A673 (cell line): ENCODE data around the gene PRDM16. TPM values are rescaled to one million over a fixed set of nuclear protein-coding genes. Genes with fewer than 3 reads are reported as not detected.

Source experiments
- BruUV-seq: library from RNA; stranded (reverse); fragments of 400-500 nt; replicated peaks from 2 replicates; lab custom pipeline; 2021; lab: Mats Ljungman, UMichigan
- CTCF ChIA-PET: fragments of 300-600 bp; sonication (Branson Sonifier 250); formaldehyde crosslinking; loops from one replicate; lab custom pipeline; 2022; ENCODE audit warnings: antibody characterized with exemption; lab: Charles Lee
- POLR2A ChIA-PET: fragments of 300-600 bp; sonication (Branson Sonifier 250); formaldehyde crosslinking; loops from one replicate; lab custom pipeline; 2022; ENCODE audit warnings: antibody characterized with exemption; ENCODE audit not compliant: low non-redundant PET; lab: Charles Lee
- DNase-seq: peaks from one replicate; pipeline ENCODE4 v3.0.0-alpha.2; 2015; ENCODE audit warnings: low spot score
- H3K27ac ChIP-seq: fragments of 200-600 bp; sonication (generic); 2 replicates; pipeline ENCODE4 v1.5.1; 2016; ENCODE audit warnings: mixed run types, low read depth, mild to moderate bottlenecking, mixed read lengths, antibody characterized with exemption, low read length; ENCODE audit not compliant: poor library complexity, severe bottlenecking
- H3K27me3 ChIP-seq: fragments of 200-600 bp; sonication (generic); replicated peaks from 2 replicates; pipeline ENCODE4 v1.6.1; 2017; ENCODE audit warnings: mixed run types, low read depth, mild to moderate bottlenecking, mixed read lengths, antibody characterized with exemption, low read length; ENCODE audit not compliant: insufficient read depth, poor library complexity
- H3K36me3 ChIP-seq: fragments of 200-600 bp; sonication (generic); 2 replicates; pipeline ENCODE4 v1.6.1; 2016; ENCODE audit warnings: mixed run types, mild to moderate bottlenecking, mixed read lengths, antibody characterized with exemption, low read length; ENCODE audit not compliant: insufficient read depth, poor library complexity, severe bottlenecking
- H3K4me1 ChIP-seq: fragments of 200-600 bp; sonication (generic); 2 replicates; pipeline ENCODE4 v1.6.1; 2017; ENCODE audit warnings: mixed run types, mild to moderate bottlenecking, mixed read lengths, antibody characterized with exemption, low read length; ENCODE audit not compliant: insufficient read depth, poor library complexity, severe bottlenecking
- H3K4me3 ChIP-seq: fragments of 200-600 bp; sonication (generic); 2 replicates; pipeline ENCODE4 v1.5.1; 2016; ENCODE audit warnings: low read depth, mixed run types, mild to moderate bottlenecking, mixed read lengths, low read length; ENCODE audit not compliant: poor library complexity, severe bottlenecking
- H3K9me3 ChIP-seq: fragments of 200-600 bp; sonication (generic); 2 replicates; pipeline ENCODE4 v1.6.1; 2016; ENCODE audit warnings: mixed run types, low read depth, mild to moderate bottlenecking, mixed read lengths, antibody characterized with exemption, low read length; ENCODE audit not compliant: poor library complexity, severe bottlenecking
- EZH2 ChIP-seq: fragments of 200-600 bp; sonication (generic); IDR thresholded peaks from 2 replicates; pipeline ENCODE4 v1.6.1; 2017; ENCODE audit warnings: borderline replicate concordance, low read depth, mild to moderate bottlenecking, mixed read lengths, antibody characterized with exemption, low read length; ENCODE audit not compliant: poor library complexity, severe bottlenecking
- intact Hi-C: fragments of 100-400 bp; cut with micrococcal nuclease; formaldehyde crosslinking; loops from one replicate; pipeline ENCODE4 v1.10.0; 2022; ENCODE audit not compliant: unreplicated experiment
- total RNA-seq: library from RNA; stranded (reverse); gene quantifications from 2 replicates; pipeline ENCODE4 v1.2.3, GENCODE V29; 2021
- TF ChIP-seq, protein P1 (sequence below): fragments of 300-800, 200-600 bp; sonication (generic); conservative IDR thresholded peaks from 2 replicates; pipeline ENCODE4 v1.5.1; 2017; ENCODE audit warnings: low read depth, mild to moderate bottlenecking, antibody characterized with exemption, low read length, moderate library complexity, mixed read lengths

Gene PRDM16
- total RNA-seq, 1 experiment from 2014 or later: 0.49 TPM

DNA sequence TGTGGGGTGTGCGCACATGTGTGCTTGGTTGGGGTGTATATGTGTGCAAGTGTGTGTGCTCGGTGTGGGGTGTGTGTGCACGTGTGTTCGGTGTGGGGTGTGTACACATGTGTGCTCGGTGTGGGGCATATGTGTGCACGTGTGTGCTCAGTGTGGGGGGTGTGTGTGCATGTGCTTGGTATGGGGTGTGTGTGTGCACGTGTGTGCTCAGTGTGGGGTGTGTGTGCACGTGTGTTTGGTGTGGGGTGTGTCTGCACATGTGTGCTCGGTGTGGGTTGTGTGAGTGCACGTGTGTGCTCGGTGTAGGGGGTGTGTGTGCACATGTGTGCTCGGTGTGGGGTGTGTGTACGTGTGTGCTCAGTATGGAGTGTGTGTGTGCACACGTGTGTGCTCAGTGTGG is 77.5 kb downstream of the PRDM16 start:
- no peak overlapping the region for H3K27ac ChIP-seq
- intact Hi-C loops: no loop called here
- no peak for DNase-seq
- CTCF ChIA-PET: no interaction called here
- no peaks in the 10 kb centered on the region for H3K36me3 ChIP-seq
- TF ChIP-seq, protein P1, sequence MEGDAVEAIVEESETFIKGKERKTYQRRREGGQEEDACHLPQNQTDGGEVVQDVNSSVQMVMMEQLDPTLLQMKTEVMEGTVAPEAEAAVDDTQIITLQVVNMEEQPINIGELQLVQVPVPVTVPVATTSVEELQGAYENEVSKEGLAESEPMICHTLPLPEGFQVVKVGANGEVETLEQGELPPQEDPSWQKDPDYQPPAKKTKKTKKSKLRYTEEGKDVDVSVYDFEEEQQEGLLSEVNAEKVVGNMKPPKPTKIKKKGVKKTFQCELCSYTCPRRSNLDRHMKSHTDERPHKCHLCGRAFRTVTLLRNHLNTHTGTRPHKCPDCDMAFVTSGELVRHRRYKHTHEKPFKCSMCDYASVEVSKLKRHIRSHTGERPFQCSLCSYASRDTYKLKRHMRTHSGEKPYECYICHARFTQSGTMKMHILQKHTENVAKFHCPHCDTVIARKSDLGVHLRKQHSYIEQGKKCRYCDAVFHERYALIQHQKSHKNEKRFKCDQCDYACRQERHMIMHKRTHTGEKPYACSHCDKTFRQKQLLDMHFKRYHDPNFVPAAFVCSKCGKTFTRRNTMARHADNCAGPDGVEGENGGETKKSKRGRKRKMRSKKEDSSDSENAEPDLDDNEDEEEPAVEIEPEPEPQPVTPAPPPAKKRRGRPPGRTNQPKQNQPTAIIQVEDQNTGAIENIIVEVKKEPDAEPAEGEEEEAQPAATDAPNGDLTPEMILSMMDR: no peak
- no peak overlapping the region for H3K4me3 ChIP-seq
- no peaks in the 10 kb centered on the region for H3K4me1 ChIP-seq
- H3K9me3 ChIP-seq: no peaks in the 10 kb centered on the region
- no TSS peak for BruUV-seq
- peaks cover 24% of the 10 kb centered on the region for H3K27me3 ChIP-seq
- POLR2A ChIA-PET: no interaction called here

DNA sequence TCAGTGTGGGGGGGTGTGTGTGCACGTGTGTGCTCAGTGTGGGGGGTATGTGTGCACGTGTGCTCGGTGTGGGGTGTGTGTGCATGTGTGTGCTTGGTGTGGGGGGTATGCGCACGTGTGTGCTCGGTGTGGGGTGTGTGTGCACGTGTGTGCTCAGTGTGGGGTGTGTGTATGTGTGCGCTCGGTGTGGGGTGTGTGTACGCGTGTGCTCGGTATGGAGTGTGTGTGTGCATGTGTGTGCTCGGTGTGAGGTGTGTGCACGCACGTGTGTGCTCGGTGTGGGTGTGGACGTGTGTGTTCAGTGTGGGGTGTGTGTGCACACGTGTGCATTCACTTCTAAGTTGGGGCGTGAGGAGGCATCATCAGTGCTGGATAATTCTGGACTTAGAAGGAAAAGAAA is 77.9 kb downstream of the PRDM16 start:
- intact Hi-C loops: no loop called here
- no peak for DNase-seq
- peaks cover 24% of the 10 kb centered on the region for H3K27me3 ChIP-seq
- H3K27ac ChIP-seq: no peak overlapping the region
- no peak for TF ChIP-seq EZH2
- TF ChIP-seq, protein P1: no peak
- no TSS peak for BruUV-seq
- CTCF ChIA-PET: no interaction called here
- no peaks in the 10 kb centered on the region for H3K4me1 ChIP-seq
- no peak overlapping the region for H3K4me3 ChIP-seq
- POLR2A ChIA-PET: no interaction called here
- no peaks in the 10 kb centered on the region for H3K36me3 ChIP-seq
- H3K9me3 ChIP-seq: no peaks in the 10 kb centered on the region

DNA sequence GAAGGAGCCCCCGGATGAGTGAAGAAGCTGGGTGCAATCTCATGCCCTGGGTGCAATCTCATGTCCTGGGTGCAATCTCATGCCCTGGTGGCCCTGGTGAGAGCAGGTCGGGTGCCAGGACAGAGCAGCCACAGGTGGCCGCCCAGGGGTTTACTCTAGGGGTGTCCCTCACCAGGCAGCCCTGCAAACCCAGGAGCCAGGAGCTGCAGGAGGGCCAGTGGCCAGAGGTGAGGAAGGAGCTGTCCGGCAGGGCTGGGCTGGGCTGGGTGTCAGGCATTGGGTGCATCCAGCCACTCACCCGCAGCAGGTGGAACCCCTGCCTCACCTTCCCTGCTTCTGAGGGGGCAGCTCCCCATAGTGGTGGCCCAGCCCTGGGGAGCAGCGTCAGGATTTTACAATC is 79.2 kb downstream of the PRDM16 start:
- Histone ChIP-seq H3K9me3 (no peaks in the 10 kb centered on the region), H3K4me3 (no peak overlapping the region), H3K36me3 (no peaks in the 10 kb centered on the region), H3K27me3 (peaks cover 27% of the 10 kb centered on the region), H3K27ac (no peak overlapping the region), H3K4me1 (no peaks in the 10 kb centered on the region)
- DNase-seq: no peak
- ChIA-PET CTCF (no interaction called here), POLR2A (no interaction called here)
- no TSS peak for BruUV-seq
- intact Hi-C loops: no loop called here
- no peak for TF ChIP-seq EZH2
- TF ChIP-seq, protein P1: no peak
